Mesenteric fat pad (tissue), 1 donor: ENCODE measurements around the gene PLPP7. TPM values are rescaled to one million over a fixed set of nuclear protein-coding genes. Genes with fewer than 3 reads are reported as not detected.
"Not testable (repeated sequence)": the region's sequence is repeated elsewhere in the genome, so short reads cannot be mapped to it uniquely, and the experiment has no call there.

ENCODE experiments used
- DNase-seq: peaks from one replicate; pipeline ENCODE4 v3.0.0-alpha.2; 2020; ENCODE audit warnings: low spot score
- total RNA-seq: library from RNA; stranded (reverse); fragmentation: NEBNext Ultra II Directional; extraction: Animal tissue kit (Norgen Biotek cat#: 25700); gene quantifications from one replicate; pipeline ENCODE4 v1.2.1, GENCODE V29; 2021
- donor health status: DM: yes; HTN: yes; CAD: no.

PLPP7 gene
- total RNA-seq, 1 donor from 2014 or later = 13.9 TPM

- DNase-seq = no peak
Observed at GRCh38 chr9:131324736-131325679, 35.5 kb downstream of the PLPP7 start.

- DNase-seq = no peak
Observed at GRCh38 chr9:131329241-131329641, 39.7 kb downstream of the PLPP7 start.

GRCh38 chr9:131330814-131331600 is 41.5 kb downstream of the PLPP7 start:
- no peak for DNase-seq

GRCh38 chr9:131331996-131332395 is 42.5 kb downstream of the PLPP7 start:
- not testable (repeated sequence) for DNase-seq

GRCh38 chr9:131333771-131334628 is 44.5 kb downstream of the PLPP7 start:
- no peak for DNase-seq

- DNase-seq = no peak
Observed at GRCh38 chr9:131334629-131335367, 45.3 kb downstream of the PLPP7 start.

- no peak for DNase-seq
Observed at GRCh38 chr9:131335368-131335755, 45.8 kb downstream of the PLPP7 start.

- DNase-seq = no peak
Observed at GRCh38 chr9:131337131-131337848, 47.8 kb downstream of the PLPP7 start.

GRCh38 chr9:131339212-131339611 is 49.7 kb downstream of the PLPP7 start:
- DNase-seq = not testable (repeated sequence)

- DNase-seq = not testable (repeated sequence)
Observed at GRCh38 chr9:131344931-131345535, 55.5 kb downstream of the PLPP7 start.

- DNase-seq = no peak
Observed at GRCh38 chr9:131346559-131346958, 57.0 kb downstream of the PLPP7 start.

- DNase-seq = peak; percentile 86
Observed at GRCh38 chr9:131347376-131348020, 58.0 kb downstream of the PLPP7 start.

- peak; percentile 71 for DNase-seq
Observed at GRCh38 chr9:131348631-131349521, 59.4 kb downstream of the PLPP7 start.

- peak; percentile 76 for DNase-seq
Observed at GRCh38 chr9:131349522-131349880, 60.0 kb downstream of the PLPP7 start.

GRCh38 chr9:131349881-131350563 is 60.5 kb downstream of the PLPP7 start:
- DNase-seq = peak; percentile 96

- DNase-seq = not testable (repeated sequence)
Observed at GRCh38 chr9:131356479-131356878, 67.0 kb downstream of the PLPP7 start.

GRCh38 chr9:131358556-131358955 is 69.0 kb downstream of the PLPP7 start:
- DNase-seq = no peak
